Rectal smooth muscle tissue (tissue), 1 donor: Measurements from ENCODE around the gene DICER1.

Experiments used
- H3K27ac ChIP-seq: one replicate; pipeline ENCODE4 v1.7.0; 2013; ENCODE audit warnings: low read depth, low read length, inconsistent platforms
- H3K27me3 ChIP-seq: one replicate; pipeline ENCODE4 v1.7.0; 2013; ENCODE audit warnings: low read length; ENCODE audit not compliant: control insufficient read depth, insufficient read depth
- H3K36me3 ChIP-seq: one replicate; pipeline ENCODE4 v1.7.0; 2013; ENCODE audit warnings: low read length; ENCODE audit not compliant: control insufficient read depth, insufficient read depth
- H3K4me1 ChIP-seq: one replicate; pipeline ENCODE4 v1.7.0; 2013; ENCODE audit warnings: low read length; ENCODE audit not compliant: control insufficient read depth, insufficient read depth
- H3K4me3 ChIP-seq: one replicate; pipeline ENCODE4 v1.7.0; 2013; ENCODE audit warnings: low read length
- H3K9ac ChIP-seq: one replicate; pipeline ENCODE4 v1.7.0; 2013; ENCODE audit warnings: low read length

DICER1 gene

GRCh38 chr14:95066427-95066986 lies 90.8 kb downstream of the DICER1 start:
- Histone ChIP-seq H3K27ac (no peak overlapping the region), H3K36me3 (no peaks in the 10 kb centered on the region), H3K27me3 (no peaks in the 10 kb centered on the region), H3K9ac (no peak overlapping the region), H3K4me1 (no peaks in the 10 kb centered on the region), H3K4me3 (no peak overlapping the region)

GRCh38 chr14:95065411-95065810 lies 91.9 kb downstream of the DICER1 start:
- H3K4me1 ChIP-seq: no peaks in the 10 kb centered on the region
- H3K27ac ChIP-seq: no peak overlapping the region
- H3K27me3 ChIP-seq: no peaks in the 10 kb centered on the region
- H3K9ac ChIP-seq: no peak overlapping the region
- no peaks in the 10 kb centered on the region for H3K36me3 ChIP-seq
- H3K4me3 ChIP-seq: no peak overlapping the region

GRCh38 chr14:95064734-95065133 lies 92.6 kb downstream of the DICER1 start:
- Histone ChIP-seq H3K4me1 (no peaks in the 10 kb centered on the region), H3K36me3 (no peaks in the 10 kb centered on the region), H3K27ac (no peak overlapping the region), H3K27me3 (no peaks in the 10 kb centered on the region), H3K4me3 (no peak overlapping the region), H3K9ac (no peak overlapping the region)

- H3K9ac ChIP-seq: no peak overlapping the region
- no peaks in the 10 kb centered on the region for H3K36me3 ChIP-seq
- H3K4me1 ChIP-seq: no peaks in the 10 kb centered on the region
- no peak overlapping the region for H3K27ac ChIP-seq
- H3K4me3 ChIP-seq: no peak overlapping the region
- H3K27me3 ChIP-seq: no peaks in the 10 kb centered on the region
Measured at GRCh38 chr14:95064256-95064655, 93.1 kb downstream of the DICER1 start.

- H3K27me3 ChIP-seq: no peaks in the 10 kb centered on the region
- H3K4me3 ChIP-seq: no peak overlapping the region
- H3K27ac ChIP-seq: no peak overlapping the region
- H3K9ac ChIP-seq: no peak overlapping the region
- H3K4me1 ChIP-seq: no peaks in the 10 kb centered on the region
- no peaks in the 10 kb centered on the region for H3K36me3 ChIP-seq
Measured at GRCh38 chr14:95063391-95063790, 93.9 kb downstream of the DICER1 start.

GRCh38 chr14:95062946-95063345 lies 94.4 kb downstream of the DICER1 start:
- Histone ChIP-seq H3K27ac (no peak overlapping the region), H3K36me3 (no peaks in the 10 kb centered on the region), H3K4me1 (no peaks in the 10 kb centered on the region), H3K9ac (no peak overlapping the region), H3K4me3 (no peak overlapping the region), H3K27me3 (no peaks in the 10 kb centered on the region)

- Histone ChIP-seq H3K27ac (no peak overlapping the region), H3K36me3 (no peaks in the 10 kb centered on the region), H3K4me1 (no peaks in the 10 kb centered on the region), H3K9ac (no peak overlapping the region), H3K4me3 (no peak overlapping the region), H3K27me3 (no peaks in the 10 kb centered on the region)
Measured at GRCh38 chr14:95062220-95062619, 95.1 kb downstream of the DICER1 start.

- no peaks in the 10 kb centered on the region for H3K27me3 ChIP-seq
- no peaks in the 10 kb centered on the region for H3K4me1 ChIP-seq
- H3K4me3 ChIP-seq: no peak overlapping the region
- H3K9ac ChIP-seq: no peak overlapping the region
- H3K36me3 ChIP-seq: no peaks in the 10 kb centered on the region
- H3K27ac ChIP-seq: no peak overlapping the region
Measured at GRCh38 chr14:95061317-95062093, 95.8 kb downstream of the DICER1 start.

GRCh38 chr14:95059126-95059525 lies 98.2 kb downstream of the DICER1 start:
- H3K27ac ChIP-seq: no peak overlapping the region

GRCh38 chr14:95058491-95058890 lies 98.8 kb downstream of the DICER1 start:
- H3K4me1 ChIP-seq: no peaks in the 10 kb centered on the region
- H3K27me3 ChIP-seq: no peaks in the 10 kb centered on the region
- H3K27ac ChIP-seq: no peak overlapping the region
- no peaks in the 10 kb centered on the region for H3K36me3 ChIP-seq
- H3K4me3 ChIP-seq: no peak overlapping the region
- no peak overlapping the region for H3K9ac ChIP-seq

More at GRCh38 chr14:95059126-95059525, 98.2 kb downstream of the DICER1 start:
- no peaks in the 10 kb centered on the region for H3K4me1 ChIP-seq
- H3K4me3 ChIP-seq: no peak overlapping the region
- no peak overlapping the region for H3K9ac ChIP-seq
- no peaks in the 10 kb centered on the region for H3K36me3 ChIP-seq
- H3K27me3 ChIP-seq: no peaks in the 10 kb centered on the region

- no peak overlapping the region for H3K27ac ChIP-seq
- no peak overlapping the region for H3K4me3 ChIP-seq
- no peaks in the 10 kb centered on the region for H3K36me3 ChIP-seq
- H3K9ac ChIP-seq: no peak overlapping the region
- no peaks in the 10 kb centered on the region for H3K27me3 ChIP-seq
- no peaks in the 10 kb centered on the region for H3K4me1 ChIP-seq
Measured at GRCh38 chr14:95057851-95058250, 99.5 kb downstream of the DICER1 start.

GRCh38 chr14:95057147-95057546 lies 100.2 kb downstream of the DICER1 start:
- H3K9ac ChIP-seq: no peak overlapping the region
- no peak overlapping the region for H3K4me3 ChIP-seq
- no peaks in the 10 kb centered on the region for H3K4me1 ChIP-seq
- H3K27me3 ChIP-seq: no peaks in the 10 kb centered on the region
- H3K27ac ChIP-seq: no peak overlapping the region
- no peaks in the 10 kb centered on the region for H3K36me3 ChIP-seq

- Histone ChIP-seq H3K36me3 (no peaks in the 10 kb centered on the region), H3K4me3 (no peak overlapping the region), H3K9ac (no peak overlapping the region), H3K4me1 (no peaks in the 10 kb centered on the region), H3K27ac (no peak overlapping the region), H3K27me3 (no peaks in the 10 kb centered on the region)
Measured at GRCh38 chr14:95056476-95056875, 100.9 kb downstream of the DICER1 start.
